ENCODE data around the gene GNLY. TPM values are rescaled to one million over a fixed set of nuclear protein-coding genes. Genes with fewer than 3 reads are reported as not detected.

GNLY gene
- total RNA-seq, 1 experiment from 2014 or later, result not detected

DNA sequence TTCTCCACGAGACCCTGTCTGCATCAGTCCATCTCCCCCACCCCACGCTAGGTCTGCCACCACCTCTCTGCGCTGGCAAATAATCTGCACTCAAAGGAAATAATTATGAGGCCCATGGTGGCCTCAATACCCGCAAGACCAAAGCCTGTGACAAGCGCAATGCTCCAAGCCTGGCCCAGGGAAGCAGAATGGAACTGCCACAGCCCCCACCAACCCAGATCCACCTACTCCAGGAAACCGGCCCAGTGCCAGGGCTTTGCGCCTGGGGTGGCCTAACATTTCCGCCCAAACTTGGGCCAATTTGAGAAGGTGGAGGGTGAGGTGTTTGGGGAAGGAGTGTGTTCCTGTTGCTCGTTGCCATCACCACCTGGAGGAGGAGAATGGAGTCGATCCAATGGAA, 33.6 kb downstream of the GNLY start:
- H3K36me3 Mint-ChIP-seq (ENCODE audit: insufficient read depth, unreplicated experiment), result no peaks in the 10 kb centered on the region
- BruUV-seq (replicated peaks), result no TSS peak
- TF ChIP-seq, protein P1, sequence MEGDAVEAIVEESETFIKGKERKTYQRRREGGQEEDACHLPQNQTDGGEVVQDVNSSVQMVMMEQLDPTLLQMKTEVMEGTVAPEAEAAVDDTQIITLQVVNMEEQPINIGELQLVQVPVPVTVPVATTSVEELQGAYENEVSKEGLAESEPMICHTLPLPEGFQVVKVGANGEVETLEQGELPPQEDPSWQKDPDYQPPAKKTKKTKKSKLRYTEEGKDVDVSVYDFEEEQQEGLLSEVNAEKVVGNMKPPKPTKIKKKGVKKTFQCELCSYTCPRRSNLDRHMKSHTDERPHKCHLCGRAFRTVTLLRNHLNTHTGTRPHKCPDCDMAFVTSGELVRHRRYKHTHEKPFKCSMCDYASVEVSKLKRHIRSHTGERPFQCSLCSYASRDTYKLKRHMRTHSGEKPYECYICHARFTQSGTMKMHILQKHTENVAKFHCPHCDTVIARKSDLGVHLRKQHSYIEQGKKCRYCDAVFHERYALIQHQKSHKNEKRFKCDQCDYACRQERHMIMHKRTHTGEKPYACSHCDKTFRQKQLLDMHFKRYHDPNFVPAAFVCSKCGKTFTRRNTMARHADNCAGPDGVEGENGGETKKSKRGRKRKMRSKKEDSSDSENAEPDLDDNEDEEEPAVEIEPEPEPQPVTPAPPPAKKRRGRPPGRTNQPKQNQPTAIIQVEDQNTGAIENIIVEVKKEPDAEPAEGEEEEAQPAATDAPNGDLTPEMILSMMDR (IDR thresholded peaks at IDR 0.05; ENCODE audit: insufficient read depth in 1 of 2, low read depth in 1 of 2, low read length in 1 of 2, severe bottlenecking in 1 of 2, unreplicated experiment in 1 of 2), result no peak
- H3K27me3 Mint-ChIP-seq (ENCODE audit: insufficient read depth, unreplicated experiment), result peaks cover 5% of the 10 kb centered on the region
- no peaks in the 10 kb centered on the region for H3K4me1 Mint-ChIP-seq (ENCODE audit: low read depth, unreplicated experiment)
- POLR2A ChIA-PET, result no interaction called here
- intact Hi-C loops (cut with micrococcal nuclease; ENCODE audit: unreplicated experiment), result no loop called here
- no peak overlapping the region for H3K4me3 Mint-ChIP-seq (ENCODE audit: unreplicated experiment)
- H3K4me1 ChIP-seq, result no peaks in the 10 kb centered on the region
- DNase-seq, result no peak
- H3K9me3 ChIP-seq, result no peaks in the 10 kb centered on the region
- no peaks in the 10 kb centered on the region for H3K36me3 ChIP-seq (ENCODE audit: control insufficient read depth, insufficient read depth, low read length)
- H3K9me3 Mint-ChIP-seq (ENCODE audit: unreplicated experiment), result no peaks in the 10 kb centered on the region
- H3K27me3 ChIP-seq (replicated peaks; ENCODE audit: control insufficient read depth, insufficient read depth, low read length), result no peaks in the 10 kb centered on the region
- no peak overlapping the region for H3K27ac Mint-ChIP-seq (ENCODE audit: unreplicated experiment)
- CTCF ChIA-PET, result interaction anchor here (0.6 to 2.0 kb wide), 2 partner anchors 86 to 105 kb away, joined by 3 to 4 read pairs; no protein-coding TSS in a partner anchor
- no peak overlapping the region for H3K4me3 ChIP-seq (ENCODE audit: low read depth, low read length)

DNA sequence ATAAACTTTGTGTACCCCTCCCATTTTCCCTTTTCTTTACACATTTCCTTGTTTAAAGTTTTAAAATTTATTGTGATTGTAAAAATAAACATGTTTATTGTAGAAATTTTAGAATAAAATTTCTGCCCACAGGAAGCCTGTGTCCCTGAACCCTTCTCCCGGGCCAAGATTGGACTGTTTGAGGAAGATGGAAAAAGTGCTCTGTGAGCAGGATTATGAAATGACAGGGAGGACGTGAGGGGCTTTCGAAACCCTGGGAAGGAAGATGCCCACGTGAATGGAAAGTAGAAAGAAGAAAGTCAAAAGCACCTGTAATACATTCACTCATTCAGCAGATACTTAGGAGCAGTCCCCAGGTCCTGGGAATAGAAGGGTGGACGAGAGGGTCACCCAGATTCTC, 34.2 kb downstream of the GNLY start:
- Mint-ChIP-seq H3K9me3 (ENCODE audit: unreplicated experiment) (no peaks in the 10 kb centered on the region), H3K4me3 (ENCODE audit: unreplicated experiment) (no peak overlapping the region), H3K36me3 (ENCODE audit: insufficient read depth, unreplicated experiment) (no peaks in the 10 kb centered on the region), H3K4me1 (ENCODE audit: low read depth, unreplicated experiment) (no peaks in the 10 kb centered on the region), H3K27me3 (ENCODE audit: insufficient read depth, unreplicated experiment) (peaks cover 5% of the 10 kb centered on the region), H3K27ac (ENCODE audit: unreplicated experiment) (no peak overlapping the region)
- DNase-seq, result no peak
- Histone ChIP-seq H3K27me3 (replicated peaks; ENCODE audit: control insufficient read depth, insufficient read depth, low read length) (no peaks in the 10 kb centered on the region), H3K36me3 (ENCODE audit: control insufficient read depth, insufficient read depth, low read length) (no peaks in the 10 kb centered on the region), H3K4me1 (no peaks in the 10 kb centered on the region), H3K9me3 (no peaks in the 10 kb centered on the region), H3K4me3 (ENCODE audit: low read depth, low read length) (no peak overlapping the region)
- BruUV-seq (replicated peaks), result no TSS peak
- intact Hi-C loops (cut with micrococcal nuclease; ENCODE audit: unreplicated experiment), result no loop called here
- TF ChIP-seq, protein P1 (IDR thresholded peaks at IDR 0.05; ENCODE audit: insufficient read depth in 1 of 2, low read depth in 1 of 2, low read length in 1 of 2, severe bottlenecking in 1 of 2, unreplicated experiment in 1 of 2), result no peak
- POLR2A ChIA-PET, result no interaction called here
- CTCF ChIA-PET, result interaction anchor here (0.6 to 1.8 kb wide), 13 partner anchors 10 to 99 kb away, joined by 3 to 46 read pairs (median 4); no protein-coding TSS in a partner anchor

DNA sequence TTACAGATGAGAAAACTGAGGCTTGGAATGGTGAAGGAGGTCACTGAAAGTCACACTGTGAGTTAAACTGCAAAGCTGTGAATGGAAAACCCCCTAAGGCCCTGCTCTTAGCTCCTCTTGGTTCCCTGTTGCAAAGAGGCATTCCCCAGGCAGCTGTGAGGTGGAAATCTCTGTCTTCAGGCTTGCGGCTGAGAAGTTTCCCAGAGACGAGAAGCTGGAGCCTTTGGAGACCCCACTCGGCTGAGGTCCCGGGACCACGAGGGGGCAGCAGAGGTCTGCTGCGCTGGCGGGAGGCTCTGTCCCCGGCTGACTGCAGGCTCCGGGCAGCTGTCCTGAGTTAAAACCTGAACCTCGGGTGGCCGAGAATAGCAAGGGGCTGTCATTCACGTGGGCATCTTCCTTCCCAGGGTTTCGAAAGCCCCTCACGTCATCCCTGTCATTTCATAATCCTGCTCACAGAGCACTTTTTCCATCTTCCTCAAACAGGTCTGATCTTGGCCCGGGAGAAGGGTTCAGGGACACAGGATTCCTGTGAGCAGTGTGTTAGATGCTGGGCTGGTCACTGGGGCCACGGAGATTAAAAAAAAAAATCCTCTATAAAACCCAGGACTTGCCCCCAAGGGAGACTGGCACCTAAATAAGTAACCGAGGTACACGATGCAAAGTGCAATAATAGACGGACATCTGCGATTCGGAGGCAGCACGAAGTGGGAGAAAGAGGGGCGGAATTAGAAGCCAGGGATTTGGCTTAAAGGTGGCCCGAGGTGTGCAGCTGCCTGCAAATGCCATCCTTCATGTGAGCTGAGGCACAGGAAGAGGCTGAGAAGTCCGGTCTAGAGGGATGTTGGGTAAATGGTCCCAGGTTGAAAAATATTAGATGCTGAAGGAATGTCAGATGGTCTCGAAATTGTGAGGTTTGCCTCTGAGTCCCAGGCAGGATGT, 35.0 kb downstream of the GNLY start:
- Mint-ChIP-seq H3K27ac (ENCODE audit: unreplicated experiment) (no peak overlapping the region), H3K27me3 (ENCODE audit: insufficient read depth, unreplicated experiment) (peaks cover 6% of the 10 kb centered on the region), H3K9me3 (ENCODE audit: unreplicated experiment) (no peaks in the 10 kb centered on the region), H3K4me3 (ENCODE audit: unreplicated experiment) (no peak overlapping the region), H3K36me3 (ENCODE audit: insufficient read depth, unreplicated experiment) (no peaks in the 10 kb centered on the region), H3K4me1 (ENCODE audit: low read depth, unreplicated experiment) (no peaks in the 10 kb centered on the region)
- POLR2A ChIA-PET, result interaction anchor here (0.7 kb wide), 1 partner anchor 711 kb away, joined by 5 read pairs; no protein-coding TSS in a partner anchor
- no peak overlapping the region for H3K4me3 ChIP-seq (ENCODE audit: low read depth, low read length)
- H3K9me3 ChIP-seq, result no peaks in the 10 kb centered on the region
- intact Hi-C loops (cut with micrococcal nuclease; ENCODE audit: unreplicated experiment), result loop anchor here (1.0 kb wide), 2 partner anchors 21 to 85 kb away; no protein-coding TSS in a partner anchor
- no peaks in the 10 kb centered on the region for H3K4me1 ChIP-seq
- H3K36me3 ChIP-seq (ENCODE audit: control insufficient read depth, insufficient read depth, low read length), result no peaks in the 10 kb centered on the region
- TF ChIP-seq, protein P1 (IDR thresholded peaks at IDR 0.05; ENCODE audit: insufficient read depth in 1 of 2, low read depth in 1 of 2, low read length in 1 of 2, severe bottlenecking in 1 of 2, unreplicated experiment in 1 of 2), result peak; percentile 97 to 99
- no TSS peak for BruUV-seq (replicated peaks)
- no peaks in the 10 kb centered on the region for H3K27me3 ChIP-seq (replicated peaks; ENCODE audit: control insufficient read depth, insufficient read depth, low read length)
- CTCF ChIA-PET, result interaction anchor here (0.6 to 1.8 kb wide), 15 partner anchors 9 to 99 kb away, joined by 3 to 46 read pairs (median 4); no protein-coding TSS in a partner anchor
- peak; percentile 78 to 92 for DNase-seq
